ENCODE results near the gene ZFPM1.

Gene ZFPM1

GRCh38 chr16:88508868-88509748 is 56.0 kb downstream of the ZFPM1 start:
- Histone ChIP-seq H3K9ac (ENCODE audit: insufficient read length, low read depth) (peak overlapping the region; percentile 21), H3K4me3 (ENCODE audit: insufficient read length, low read depth) (no peak overlapping the region), H3K36me3 (ENCODE audit: insufficient read depth, insufficient read length, low read length) (no peaks in the 10 kb centered on the region), H3K9me3 (ENCODE audit: insufficient read depth, low read length) (no peaks in the 10 kb centered on the region), H3K27me3 (ENCODE audit: insufficient read depth, insufficient read length) (no peaks in the 10 kb centered on the region), H3K4me1 (ENCODE audit: insufficient read depth, insufficient read length) (peaks cover 16% of the 10 kb centered on the region)
- DNase-seq (ENCODE audit: low read depth, low spot score), result no peak
- TF ChIP-seq YY1 (IDR thresholded peaks at IDR 0.05; ENCODE audit: insufficient read depth, insufficient read length) (no peak), SUZ12 (IDR thresholded peaks at IDR 0.05; ENCODE audit: extremely low read depth, insufficient read depth, insufficient read length) (no peak)

- H3K4me3 ChIP-seq (ENCODE audit: insufficient read length, low read depth), result no peak overlapping the region
- H3K36me3 ChIP-seq (ENCODE audit: insufficient read depth, insufficient read length, low read length), result no peaks in the 10 kb centered on the region
- no peaks in the 10 kb centered on the region for H3K27me3 ChIP-seq (ENCODE audit: insufficient read depth, insufficient read length)
- no peaks in the 10 kb centered on the region for H3K9me3 ChIP-seq (ENCODE audit: insufficient read depth, low read length)
- H3K4me1 ChIP-seq (ENCODE audit: insufficient read depth, insufficient read length), result peaks cover 16% of the 10 kb centered on the region
- TF ChIP-seq SUZ12 (IDR thresholded peaks at IDR 0.05; ENCODE audit: extremely low read depth, insufficient read depth, insufficient read length), result no peak
- TF ChIP-seq ZNF274 (IDR thresholded peaks at IDR 0.05; ENCODE audit: low read depth, low read length), result no peak
- no peak for TF ChIP-seq YY1 (IDR thresholded peaks at IDR 0.05; ENCODE audit: insufficient read depth, insufficient read length)
- peak overlapping the region; percentile 21 for H3K9ac ChIP-seq (ENCODE audit: insufficient read length, low read depth)
- no peak for DNase-seq (ENCODE audit: low read depth, low spot score)
Observed at GRCh38 chr16:88509749-88510069, 56.6 kb downstream of the ZFPM1 start.

GRCh38 chr16:88510091-88510994 is 57.3 kb downstream of the ZFPM1 start:
- H3K4me1 ChIP-seq (ENCODE audit: insufficient read depth, insufficient read length), result peaks cover 11% of the 10 kb centered on the region

GRCh38 chr16:88511060-88511459 is 58.0 kb downstream of the ZFPM1 start:
- Histone ChIP-seq H3K4me3 (ENCODE audit: insufficient read length, low read depth) (no peak overlapping the region), H3K9me3 (ENCODE audit: insufficient read depth, low read length) (no peaks in the 10 kb centered on the region), H3K27me3 (ENCODE audit: insufficient read depth, insufficient read length) (no peaks in the 10 kb centered on the region), H3K36me3 (ENCODE audit: insufficient read depth, insufficient read length, low read length) (peaks cover 6% of the 10 kb centered on the region), H3K9ac (ENCODE audit: insufficient read length, low read depth) (no peak overlapping the region), H3K4me1 (ENCODE audit: insufficient read depth, insufficient read length) (peaks cover 9% of the 10 kb centered on the region)
- TF ChIP-seq YY1 (IDR thresholded peaks at IDR 0.05; ENCODE audit: insufficient read depth, insufficient read length) (no peak), SUZ12 (IDR thresholded peaks at IDR 0.05; ENCODE audit: extremely low read depth, insufficient read depth, insufficient read length) (no peak), ZNF274 (IDR thresholded peaks at IDR 0.05; ENCODE audit: low read depth, low read length) (no peak)
- DNase-seq (ENCODE audit: low read depth, low spot score), result no peak

More at GRCh38 chr16:88510091-88510994, 57.3 kb downstream of the ZFPM1 start:
- H3K4me3 ChIP-seq (ENCODE audit: insufficient read length, low read depth), result no peak overlapping the region
- no peaks in the 10 kb centered on the region for H3K27me3 ChIP-seq (ENCODE audit: insufficient read depth, insufficient read length)
- H3K9ac ChIP-seq (ENCODE audit: insufficient read length, low read depth), result no peak overlapping the region
- TF ChIP-seq SUZ12 (IDR thresholded peaks at IDR 0.05; ENCODE audit: extremely low read depth, insufficient read depth, insufficient read length) (no peak), YY1 (IDR thresholded peaks at IDR 0.05; ENCODE audit: insufficient read depth, insufficient read length) (no peak), ZNF274 (IDR thresholded peaks at IDR 0.05; ENCODE audit: low read depth, low read length) (no peak)
- no peaks in the 10 kb centered on the region for H3K9me3 ChIP-seq (ENCODE audit: insufficient read depth, low read length)
- H3K36me3 ChIP-seq (ENCODE audit: insufficient read depth, insufficient read length, low read length), result peaks cover 2% of the 10 kb centered on the region
- DNase-seq (ENCODE audit: low read depth, low spot score), result no peak

- no peaks in the 10 kb centered on the region for H3K27me3 ChIP-seq (ENCODE audit: insufficient read depth, insufficient read length)
- H3K4me1 ChIP-seq (ENCODE audit: insufficient read depth, insufficient read length), result peaks cover 11% of the 10 kb centered on the region
- no peaks in the 10 kb centered on the region for H3K9me3 ChIP-seq (ENCODE audit: insufficient read depth, low read length)
- H3K4me3 ChIP-seq (ENCODE audit: insufficient read length, low read depth), result no peak overlapping the region
- TF ChIP-seq YY1 (IDR thresholded peaks at IDR 0.05; ENCODE audit: insufficient read depth, insufficient read length) (no peak), SUZ12 (IDR thresholded peaks at IDR 0.05; ENCODE audit: extremely low read depth, insufficient read depth, insufficient read length) (no peak), ZNF274 (IDR thresholded peaks at IDR 0.05; ENCODE audit: low read depth, low read length) (no peak)
- no peak overlapping the region for H3K9ac ChIP-seq (ENCODE audit: insufficient read length, low read depth)
- peaks cover 8% of the 10 kb centered on the region for H3K36me3 ChIP-seq (ENCODE audit: insufficient read depth, insufficient read length, low read length)
- DNase-seq (ENCODE audit: low read depth, low spot score), result no peak
Observed at GRCh38 chr16:88511906-88512305, 58.8 kb downstream of the ZFPM1 start.

- Histone ChIP-seq H3K4me3 (ENCODE audit: insufficient read length, low read depth) (no peak overlapping the region), H3K9me3 (ENCODE audit: insufficient read depth, low read length) (no peaks in the 10 kb centered on the region), H3K4me1 (ENCODE audit: insufficient read depth, insufficient read length) (peaks cover 11% of the 10 kb centered on the region), H3K9ac (ENCODE audit: insufficient read length, low read depth) (no peak overlapping the region), H3K36me3 (ENCODE audit: insufficient read depth, insufficient read length, low read length) (peaks cover 8% of the 10 kb centered on the region), H3K27me3 (ENCODE audit: insufficient read depth, insufficient read length) (no peaks in the 10 kb centered on the region)
- no peak for DNase-seq (ENCODE audit: low read depth, low spot score)
- TF ChIP-seq ZNF274 (IDR thresholded peaks at IDR 0.05; ENCODE audit: low read depth, low read length), result no peak
- TF ChIP-seq SUZ12 (IDR thresholded peaks at IDR 0.05; ENCODE audit: extremely low read depth, insufficient read depth, insufficient read length), result no peak
- TF ChIP-seq YY1 (IDR thresholded peaks at IDR 0.05; ENCODE audit: insufficient read depth, insufficient read length), result no peak
Observed at GRCh38 chr16:88512728-88513696, 59.9 kb downstream of the ZFPM1 start.
